Heart left ventricle (tissue), 16 donors: ENCODE data around the gene NTM. TPM values are rescaled to one million over a fixed set of nuclear protein-coding genes. Genes with fewer than 3 reads are reported as not detected.
A peak's percentile ranks its signal among the peaks of the same experiment; 100 is the strongest.

Experiments used
- ATAC-seq, 4 donors: fragments of 200-7000 bp; cut with Tn5 transposase; one replicate each; pipeline ENCODE4 v1.9.1; 2020 to 2022; ENCODE audit warnings: moderate library complexity in 4 of 4, mild to moderate bottlenecking in 3 of 4, moderate number of reproducible peaks in 1 of 4
- DNase-seq, 5 donors: peaks; one replicate each; pipeline ENCODE4 v3.0.0-alpha.2; 2020
- H3K27ac ChIP-seq, 12 donors: fragments of 200-600 bp; sonication (generic) in 4 of 12; one replicate each; pipeline versions ENCODE4 v1.5.0 to v1.8.0; 2016 to 2022; ENCODE audit warnings: mild to moderate bottlenecking in 2 of 12
- H3K27me3 ChIP-seq, 9 donors: fragments of 200-600 bp; sonication (generic) in 2 of 9; one replicate each; pipeline versions ENCODE4 v1.5.1 to v1.8.0; 2016 to 2022; ENCODE audit warnings: mild to moderate bottlenecking in 3 of 9
- H3K36me3 ChIP-seq, 9 donors: fragments of 200-600 bp; sonication (generic) in 2 of 9; one replicate each; pipeline versions ENCODE4 v1.5.0 to v1.8.0; 2018 to 2022; ENCODE audit warnings: mild to moderate bottlenecking in 2 of 9
- H3K4me1 ChIP-seq, 12 donors: fragments of 200-600 bp; sonication (generic) in 4 of 12; one replicate each; pipeline versions ENCODE4 v1.5.0 to v1.8.0; 2016 to 2022; ENCODE audit warnings: mild to moderate bottlenecking in 3 of 12
- H3K4me3 ChIP-seq, 12 donors: fragments of 200-600 bp; sonication (generic) in 4 of 12; one replicate each; pipeline versions ENCODE4 v1.5.0 to v1.8.0; 2017 to 2022; ENCODE audit warnings: mild to moderate bottlenecking in 9 of 12, moderate library complexity in 4 of 12
- H3K9me3 ChIP-seq, 12 donors: fragments of 200-600 bp; sonication (generic) in 4 of 12; one replicate each; pipeline versions ENCODE4 v1.5.0 to v1.8.0; 2016 to 2022; ENCODE audit warnings: mild to moderate bottlenecking in 1 of 12
- POLR2A ChIP-seq, 2 donors: fragments of 450-650 bp; IDR thresholded peaks; one replicate each; pipeline ENCODE4 v1.6.1; 2017; ENCODE audit warnings: antibody characterized with exemption in 2 of 2, mild to moderate bottlenecking in 2 of 2, moderate library complexity in 2 of 2
- WGBS, 4 donors: extraction: QIAGEN DNeasy Blood & Tissue Kit in 2 of 4; methylation state at CpG; one replicate each; pipeline versions ENCODE4 v1.1.5 to v1.1.7; 2013 to 2018; 5-methylcytosine and 5-hydroxymethylcytosine counted together
- intact Hi-C, 10 donors: fragments of 100-400 bp; cut with DNase I; formaldehyde crosslinking; loops; one replicate each; pipeline versions ENCODE4 v1.11.1 to v1.14.2; 2022
- polyA plus RNA-seq, 2 donors: library from polyadenylated mRNA; stranded (reverse); fragments of 200-250 nt; gene quantifications; one replicate each; pipeline ENCODE4 v1.2.3, GENCODE V29; 2013
- total RNA-seq, 9 donors: library from RNA; depleted of rRNA in 2 of 9; stranded (reverse); fragments of >200 nt in 2 of 9; fragmentation: NEBNext Ultra II Directional in 3 of 9; extraction: Animal tissue kit (Norgen Biotek cat#: 25700) in 3 of 9; gene quantifications; one replicate each; pipeline versions ENCODE4 v1.1.0 to v1.2.4, GENCODE V29; 2016 to 2023
- TF ChIP-seq, protein P1 (sequence below), 12 donors: fragments of 200-600 bp; sonication (generic) in 4 of 12; IDR thresholded peaks; one replicate each; pipeline versions ENCODE4 v1.5.0 to v1.8.0; 2018 to 2022; ENCODE audit warnings: antibody characterized with exemption in 12 of 12, mild to moderate bottlenecking in 5 of 12
- donor health status: ischemic (EF 13 %, LVEDD 7.1; RV severe dilation, severe dysfunction).
- donor health status: healthy with polysubstance abuse.
- donor health status: DM: no; HTN: yes; CAD: no.
- donor health status: DM: no; HTN: no; CAD: no.
- donor health status: ischemic (EF 25% LVEDD 6.9; RV normal size, moderate dysfunction).
- donor health status: ischemic (EF 25% LVEDD 5.7; RV mildly dilated, moderate dysfunction).
- donor health status: healthy.
- donor health status: DM: yes; HTN: yes; CAD: no.
- donor health status: ischemic (EF 35%, LVEDD 5.7; RV mildly dilated, moderate dysfunction).
- donor health status: nonischemic (EF 11% LVEDD 7.7; RV severe dilation, severe dysfunction).
- donor health status: DM: yes; HTN: yes; CAD: no.
- donor health status: PGD.
- donor health status: ischemic (EF 29% LVEDD 5.4; RV normal size, mild dysfunction).
- donor health status: nonischemic (EF 23%, LVEDD 6.1; RV moderate dilation, normal function).

Gene NTM
- total and polyA plus RNA-seq, 11 donors: 0.40 to 7.7 (median 1.5) TPM

DNA sequence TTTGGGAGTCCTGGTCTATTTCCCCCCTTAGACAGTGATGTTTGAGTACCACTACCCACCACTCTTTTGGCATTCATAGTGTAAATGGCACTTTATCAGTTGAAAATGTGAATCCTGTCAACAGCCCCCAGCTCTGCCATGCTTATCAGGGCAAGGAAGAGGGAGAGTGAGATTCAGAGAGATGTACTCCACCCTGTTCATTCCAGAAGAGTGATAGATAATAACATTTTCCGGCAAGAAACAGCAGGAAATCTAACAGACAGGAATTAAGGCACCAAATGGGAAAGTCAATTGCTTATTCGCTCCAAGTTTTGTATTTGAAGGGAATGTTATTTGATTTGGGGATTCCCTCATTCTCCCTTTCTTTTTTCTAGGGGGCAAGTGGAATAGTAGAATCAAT lies 681.9 kb downstream of the NTM start:
- Histone ChIP-seq H3K27ac (no peak overlapping the region), H3K36me3 (no peaks in the 10 kb centered on the region), H3K27me3 (no peaks in the 10 kb centered on the region), H3K4me1 (peaks cover 0 to 12% (median 0%) of the 10 kb centered on the region in 12 donors), H3K9me3 (no peaks in the 10 kb centered on the region), H3K4me3 (no peak overlapping the region)
- no peak for TF ChIP-seq POLR2A (IDR thresholded peaks at IDR 0.05)
- TF ChIP-seq, protein P1, sequence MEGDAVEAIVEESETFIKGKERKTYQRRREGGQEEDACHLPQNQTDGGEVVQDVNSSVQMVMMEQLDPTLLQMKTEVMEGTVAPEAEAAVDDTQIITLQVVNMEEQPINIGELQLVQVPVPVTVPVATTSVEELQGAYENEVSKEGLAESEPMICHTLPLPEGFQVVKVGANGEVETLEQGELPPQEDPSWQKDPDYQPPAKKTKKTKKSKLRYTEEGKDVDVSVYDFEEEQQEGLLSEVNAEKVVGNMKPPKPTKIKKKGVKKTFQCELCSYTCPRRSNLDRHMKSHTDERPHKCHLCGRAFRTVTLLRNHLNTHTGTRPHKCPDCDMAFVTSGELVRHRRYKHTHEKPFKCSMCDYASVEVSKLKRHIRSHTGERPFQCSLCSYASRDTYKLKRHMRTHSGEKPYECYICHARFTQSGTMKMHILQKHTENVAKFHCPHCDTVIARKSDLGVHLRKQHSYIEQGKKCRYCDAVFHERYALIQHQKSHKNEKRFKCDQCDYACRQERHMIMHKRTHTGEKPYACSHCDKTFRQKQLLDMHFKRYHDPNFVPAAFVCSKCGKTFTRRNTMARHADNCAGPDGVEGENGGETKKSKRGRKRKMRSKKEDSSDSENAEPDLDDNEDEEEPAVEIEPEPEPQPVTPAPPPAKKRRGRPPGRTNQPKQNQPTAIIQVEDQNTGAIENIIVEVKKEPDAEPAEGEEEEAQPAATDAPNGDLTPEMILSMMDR (IDR thresholded peaks at IDR 0.05): no peak
- WGBS, 4 donors: 26 to 38% (median 32%) methylated on average over 2 of the region's 2 CpGs
- ATAC-seq (no peak), DNase-seq (no peak)
- intact Hi-C loops: no loop called here

DNA sequence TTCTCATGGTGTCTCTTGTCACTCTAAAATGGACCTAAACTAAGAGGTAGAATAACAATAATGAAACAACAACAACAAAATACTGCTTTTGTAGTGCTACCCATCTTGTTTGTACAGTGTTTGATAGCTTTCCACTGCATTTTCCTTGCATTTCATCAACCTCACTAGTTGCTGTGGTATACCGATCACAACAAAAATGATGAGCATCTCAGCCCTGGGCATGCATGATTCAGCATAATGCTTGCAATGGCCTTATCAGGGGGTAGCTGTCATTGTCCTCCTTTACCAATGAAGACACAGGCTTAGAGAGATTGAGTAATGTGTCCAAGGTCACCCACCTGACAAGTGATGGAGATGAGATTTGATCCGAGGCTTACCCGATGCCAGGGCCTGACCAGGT lies 682.5 kb downstream of the NTM start:
- peaks cover 0 to 10% (median 0%) of the 10 kb centered on the region in 12 donors for H3K4me1 ChIP-seq
- H3K4me3 ChIP-seq: no peak overlapping the region
- intact Hi-C loops: no loop called here
- 86 to 100% (median 92%) methylated on average over 3 of the region's 3 CpGs for WGBS, 4 donors
- no peak for TF ChIP-seq POLR2A (IDR thresholded peaks at IDR 0.05)
- no peak for DNase-seq
- H3K9me3 ChIP-seq: no peaks in the 10 kb centered on the region
- H3K36me3 ChIP-seq: no peaks in the 10 kb centered on the region
- no peak overlapping the region for H3K27ac ChIP-seq
- ATAC-seq: no peak
- H3K27me3 ChIP-seq: no peaks in the 10 kb centered on the region

DNA sequence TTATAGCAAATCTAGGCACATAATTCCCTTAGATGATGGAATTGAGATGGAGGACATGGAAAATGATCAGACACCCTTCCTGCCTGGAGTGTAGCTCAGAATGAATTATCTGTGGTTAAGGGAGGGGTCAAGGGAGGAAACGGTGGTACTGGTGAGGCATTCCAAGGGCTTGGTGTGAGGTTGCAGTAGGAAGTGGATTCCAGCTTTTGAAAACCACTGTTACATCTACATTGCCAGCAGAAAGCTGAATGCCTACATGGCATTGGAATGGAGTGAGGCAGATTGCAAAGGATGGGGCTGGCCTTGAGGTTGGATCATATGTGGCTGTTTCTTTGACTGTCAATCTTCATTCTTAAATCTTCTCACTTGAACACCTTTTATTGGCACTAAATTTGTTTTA lies 684.4 kb downstream of the NTM start:
- 11 to 41% (median 26%) methylated on average over 1 of the region's 1 CpG for WGBS, 4 donors
- H3K4me3 ChIP-seq: no peak overlapping the region
- H3K4me1 ChIP-seq: peaks cover 0 to 14% (median 1%) of the 10 kb centered on the region in 12 donors
- H3K27ac ChIP-seq: no peak overlapping the region
- intact Hi-C loops: no loop called here
- DNase-seq (no peak), ATAC-seq (no peak)
- H3K9me3 ChIP-seq: no peaks in the 10 kb centered on the region
- H3K27me3 ChIP-seq: no peaks in the 10 kb centered on the region
- no peak for TF ChIP-seq POLR2A (IDR thresholded peaks at IDR 0.05)
- TF ChIP-seq, protein P1 (IDR thresholded peaks at IDR 0.05): no peak
- H3K36me3 ChIP-seq: no peaks in the 10 kb centered on the region

DNA sequence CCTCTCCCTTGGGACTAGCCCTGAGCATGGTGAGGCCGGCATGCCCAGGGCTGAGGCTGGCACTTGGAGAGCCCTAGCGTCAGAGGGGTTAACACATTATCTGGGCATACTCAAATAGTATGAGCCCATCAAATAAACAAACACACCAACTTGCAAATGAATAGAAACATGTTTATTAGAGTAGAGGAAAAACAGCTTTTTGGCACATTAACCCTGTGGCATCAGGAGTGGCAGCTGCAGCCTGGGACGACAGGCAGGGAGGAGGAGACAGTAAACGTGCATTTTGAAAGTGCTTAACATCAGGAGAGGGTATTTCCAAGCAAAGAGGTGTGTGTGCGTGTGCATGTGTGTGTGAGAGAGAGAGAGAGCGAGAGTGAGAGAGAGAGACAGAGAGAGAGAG lies 684.9 kb downstream of the NTM start:
- Histone ChIP-seq H3K27ac (no peak overlapping the region), H3K4me1 (peaks cover 0 to 14% (median 1%) of the 10 kb centered on the region in 12 donors), H3K9me3 (no peaks in the 10 kb centered on the region), H3K36me3 (no peaks in the 10 kb centered on the region), H3K4me3 (no peak overlapping the region), H3K27me3 (no peaks in the 10 kb centered on the region)
- intact Hi-C loops: no loop called here
- no peak for TF ChIP-seq POLR2A (IDR thresholded peaks at IDR 0.05)
- TF ChIP-seq, protein P1 (IDR thresholded peaks at IDR 0.05): no peak
- DNase-seq (peak in 1 of 5 donors; percentile 51), ATAC-seq (no peak)
- WGBS, 4 donors: 79 to 81% (median 80%) methylated on average over 6 of the region's 6 CpGs

DNA sequence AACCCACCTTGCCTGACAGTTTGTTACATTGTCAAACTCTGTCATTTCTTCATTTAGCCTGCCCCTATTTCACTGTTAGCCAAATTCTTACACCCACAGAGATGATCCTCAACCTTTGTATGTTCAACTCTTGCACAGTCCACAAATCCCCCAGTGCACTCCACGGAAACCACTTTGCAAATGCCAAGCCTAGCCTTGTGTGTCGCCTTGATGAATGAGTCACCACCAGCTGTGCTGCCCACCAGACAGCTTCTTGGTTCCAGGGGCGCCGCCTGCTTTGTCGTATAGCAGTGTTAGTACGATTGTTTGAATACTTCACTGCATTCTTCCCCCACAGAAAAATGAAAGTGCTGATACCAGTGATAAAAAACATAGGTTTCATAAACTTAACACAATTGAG lies 686.3 kb downstream of the NTM start:
- ATAC-seq: peak in 1 of 4 donors; percentile 62
- H3K9me3 ChIP-seq: no peaks in the 10 kb centered on the region
- intact Hi-C loops: no loop called here
- TF ChIP-seq POLR2A (IDR thresholded peaks at IDR 0.05): no peak
- TF ChIP-seq, protein P1 (IDR thresholded peaks at IDR 0.05): no peak
- no peaks in the 10 kb centered on the region for H3K36me3 ChIP-seq
- H3K27me3 ChIP-seq: no peaks in the 10 kb centered on the region
- H3K27ac ChIP-seq: peak overlapping the region in 1 of 12 donors; percentile 77
- peaks cover 0 to 14% (median 1%) of the 10 kb centered on the region in 12 donors for H3K4me1 ChIP-seq
- WGBS, 4 donors: 52 to 67% (median 59%) methylated on average over 6 of the region's 6 CpGs
- DNase-seq: peak in 1 of 5 donors; percentile 51
- no peak overlapping the region for H3K4me3 ChIP-seq
